ENCODE measurements around the gene AXIN2.
"Not testable (repeated sequence)": the region's sequence is repeated elsewhere in the genome, so short reads cannot be mapped to it uniquely, and the experiment has no call there.

Gene AXIN2

GRCh38 chr17:65535777-65536572 lies 25.5 kb downstream of the AXIN2 start:
- DNase-seq, result no peak

- DNase-seq, result no peak
Measured at GRCh38 chr17:65533852-65534457, 27.5 kb downstream of the AXIN2 start.

- DNase-seq, result no peak
Measured at GRCh38 chr17:65533056-65533745, 28.2 kb downstream of the AXIN2 start.

- no peak for DNase-seq
Measured at GRCh38 chr17:65532101-65532890, 29.2 kb downstream of the AXIN2 start.

GRCh38 chr17:65531256-65532100 lies 30.0 kb downstream of the AXIN2 start:
- no peak for DNase-seq

- DNase-seq, result no peak
Measured at GRCh38 chr17:65530523-65531255, 30.8 kb downstream of the AXIN2 start.

- DNase-seq, result no peak
Measured at GRCh38 chr17:65529761-65530522, 31.5 kb downstream of the AXIN2 start.

- DNase-seq, result no peak
Measured at GRCh38 chr17:65529040-65529633, 32.3 kb downstream of the AXIN2 start.

- DNase-seq, result no peak
Measured at GRCh38 chr17:65527857-65528591, 33.4 kb downstream of the AXIN2 start.

- DNase-seq, result no peak
Measured at GRCh38 chr17:65527381-65527780, 34.1 kb downstream of the AXIN2 start.

- DNase-seq, result not testable (repeated sequence)
Measured at GRCh38 chr17:65526854-65527253, 34.6 kb downstream of the AXIN2 start.

GRCh38 chr17:65523853-65524664 lies 37.4 kb downstream of the AXIN2 start:
- DNase-seq, result no peak

- no peak for DNase-seq
Measured at GRCh38 chr17:65523411-65523810, 38.0 kb downstream of the AXIN2 start.

GRCh38 chr17:65522751-65523404 lies 38.6 kb downstream of the AXIN2 start:
- no peak for DNase-seq

GRCh38 chr17:65519462-65519861 lies 42.0 kb downstream of the AXIN2 start:
- no peak for DNase-seq

GRCh38 chr17:65518256-65518655 lies 43.2 kb downstream of the AXIN2 start:
- no peak for DNase-seq

GRCh38 chr17:65515959-65516948 lies 45.2 kb downstream of the AXIN2 start:
- peak; percentile 9 for DNase-seq
